KOPT-K1 (cell line): ENCODE results near the gene S100A9.

Experiments used
- H3K27ac ChIP-seq: fragments of 200-600 bp; sonication (generic); 2 replicates; pipeline ENCODE4 v1.5.1; 2016; ENCODE audit warnings: antibody characterized with exemption, mild to moderate bottlenecking, low read depth, low read length; ENCODE audit not compliant: poor library complexity, severe bottlenecking
- H3K36me3 ChIP-seq: fragments of 200-600 bp; sonication (generic); 2 replicates; pipeline ENCODE4 v1.5.1; 2017; ENCODE audit warnings: antibody characterized with exemption, mild to moderate bottlenecking, low read length, moderate library complexity; ENCODE audit not compliant: insufficient read depth
- H3K9me3 ChIP-seq: fragments of 200-600 bp; sonication (generic); 2 replicates; pipeline ENCODE4 v1.5.1; 2017; ENCODE audit warnings: antibody characterized with exemption, low read length, mild to moderate bottlenecking; ENCODE audit not compliant: insufficient read depth, poor library complexity, severe bottlenecking

S100A9 gene

GRCh38 chr1:153363641-153364040 is 6.0 kb downstream of the S100A9 start:
- H3K36me3 ChIP-seq, result no peaks in the 10 kb centered on the region
- no peak overlapping the region for H3K27ac ChIP-seq
- no peaks in the 10 kb centered on the region for H3K9me3 ChIP-seq

GRCh38 chr1:153364156-153364555 is 6.5 kb downstream of the S100A9 start:
- no peak overlapping the region for H3K27ac ChIP-seq
- no peaks in the 10 kb centered on the region for H3K36me3 ChIP-seq
- H3K9me3 ChIP-seq, result no peaks in the 10 kb centered on the region

- H3K27ac ChIP-seq, result no peak overlapping the region
These were observed 7.4 kb downstream of the S100A9 start for GRCh38 chr1:153364766-153365666.

GRCh38 chr1:153365696-153366095 is 8.0 kb downstream of the S100A9 start:
- Histone ChIP-seq H3K36me3 (no peaks in the 10 kb centered on the region), H3K27ac (no peak overlapping the region), H3K9me3 (no peaks in the 10 kb centered on the region)

More at GRCh38 chr1:153364766-153365666, 7.4 kb downstream of the S100A9 start:
- Histone ChIP-seq H3K36me3 (no peaks in the 10 kb centered on the region), H3K9me3 (no peaks in the 10 kb centered on the region)

GRCh38 chr1:153366261-153366660 is 8.6 kb downstream of the S100A9 start:
- H3K36me3 ChIP-seq, result no peaks in the 10 kb centered on the region
- no peak overlapping the region for H3K27ac ChIP-seq
- H3K9me3 ChIP-seq, result no peaks in the 10 kb centered on the region

GRCh38 chr1:153367090-153367489 is 9.4 kb downstream of the S100A9 start:
- no peaks in the 10 kb centered on the region for H3K36me3 ChIP-seq
- H3K9me3 ChIP-seq, result no peaks in the 10 kb centered on the region
- no peak overlapping the region for H3K27ac ChIP-seq

- Histone ChIP-seq H3K36me3 (no peaks in the 10 kb centered on the region), H3K9me3 (no peaks in the 10 kb centered on the region), H3K27ac (no peak overlapping the region)
These were observed 10.8 kb downstream of the S100A9 start for GRCh38 chr1:153368495-153368894.

- H3K27ac ChIP-seq, result no peak overlapping the region
- no peaks in the 10 kb centered on the region for H3K9me3 ChIP-seq
- no peaks in the 10 kb centered on the region for H3K36me3 ChIP-seq
These were observed 12.5 kb downstream of the S100A9 start for GRCh38 chr1:153370146-153370545.

GRCh38 chr1:153371231-153371630 is 13.6 kb downstream of the S100A9 start:
- Histone ChIP-seq H3K9me3 (no peaks in the 10 kb centered on the region), H3K36me3 (no peaks in the 10 kb centered on the region), H3K27ac (no peak overlapping the region)

GRCh38 chr1:153372571-153372970 is 14.9 kb downstream of the S100A9 start:
- Histone ChIP-seq H3K36me3 (no peaks in the 10 kb centered on the region), H3K9me3 (no peaks in the 10 kb centered on the region), H3K27ac (no peak overlapping the region)

- H3K27ac ChIP-seq, result no peak overlapping the region
- no peaks in the 10 kb centered on the region for H3K36me3 ChIP-seq
- no peaks in the 10 kb centered on the region for H3K9me3 ChIP-seq
These were observed 16.4 kb downstream of the S100A9 start for GRCh38 chr1:153374071-153374470.

- Histone ChIP-seq H3K27ac (no peak within 1 kb of the TSS), H3K9me3 (no peaks in the 10 kb centered on the region), H3K36me3 (no peaks in the 10 kb centered on the region)
These were observed 17.9 kb downstream of the S100A9 start, which contains the start of gene S100A12 for GRCh38 chr1:153375511-153375910. Gene S100A12 (minus strand): TSS chr1:153375621. CDS start chr1:153374592, 1,029 bp downstream.

GRCh38 chr1:153379591-153379990 is 21.9 kb downstream of the S100A9 start:
- Histone ChIP-seq H3K36me3 (no peaks in the 10 kb centered on the region), H3K27ac (no peak overlapping the region), H3K9me3 (peaks cover 17% of the 10 kb centered on the region)

GRCh38 chr1:153380711-153381110 is 23.1 kb downstream of the S100A9 start:
- Histone ChIP-seq H3K36me3 (no peaks in the 10 kb centered on the region), H3K27ac (no peak overlapping the region), H3K9me3 (peaks cover 17% of the 10 kb centered on the region)

- Histone ChIP-seq H3K36me3 (no peaks in the 10 kb centered on the region), H3K9me3 (peaks cover 17% of the 10 kb centered on the region), H3K27ac (no peak overlapping the region)
These were observed 27.4 kb downstream of the S100A9 start for GRCh38 chr1:153384958-153385580.
